ENCODE data around the gene DUS2. TPM values are rescaled to one million over a fixed set of nuclear protein-coding genes. Genes with fewer than 3 reads are reported as not detected.

The DUS2 gene
- total and polyA plus RNA-seq, 8 donors, result 2.7 to 6.2 (median 4.5) TPM

DNA sequence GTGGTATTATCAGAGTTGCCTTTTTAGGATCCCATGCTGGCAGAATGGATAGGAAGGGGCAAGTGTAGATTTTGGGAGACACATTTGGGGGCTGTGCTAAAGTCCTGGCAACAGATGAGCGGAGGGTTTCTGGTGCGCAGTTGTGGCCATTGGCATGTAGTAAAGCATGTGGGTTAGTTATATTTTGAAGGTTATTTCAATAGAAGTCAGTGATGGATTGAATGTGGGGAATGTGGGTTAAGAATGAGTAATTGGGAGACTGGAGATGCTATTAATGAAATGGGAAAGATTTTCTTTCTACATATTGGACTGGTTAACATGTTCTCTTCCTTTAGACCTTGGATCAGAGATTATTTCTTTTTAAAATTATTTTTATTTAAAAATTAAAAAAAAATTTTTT, 10.0 kb downstream of the DUS2 start:
- H3K9me3 ChIP-seq, result no peaks in the 10 kb centered on the region
- WGBS, 2 donors, result 94 to 95% methylated on average over 2 of the region's 2 CpGs
- DNase-seq (no peak), ATAC-seq (no peak), FAIRE-seq (no peak)
- intact Hi-C loops (cut with DNase I), result loop anchor here in 1 of 3 donors (10.0 kb wide), 2 partner anchors 148 to 208 kb away; partner anchors contain the start of gene NRN1L
- H3K4me1 ChIP-seq, result no peaks in the 10 kb centered on the region
- H3K27ac ChIP-seq, result no peak overlapping the region
- H3K27me3 ChIP-seq, result no peaks in the 10 kb centered on the region
- TF ChIP-seq, protein P1, sequence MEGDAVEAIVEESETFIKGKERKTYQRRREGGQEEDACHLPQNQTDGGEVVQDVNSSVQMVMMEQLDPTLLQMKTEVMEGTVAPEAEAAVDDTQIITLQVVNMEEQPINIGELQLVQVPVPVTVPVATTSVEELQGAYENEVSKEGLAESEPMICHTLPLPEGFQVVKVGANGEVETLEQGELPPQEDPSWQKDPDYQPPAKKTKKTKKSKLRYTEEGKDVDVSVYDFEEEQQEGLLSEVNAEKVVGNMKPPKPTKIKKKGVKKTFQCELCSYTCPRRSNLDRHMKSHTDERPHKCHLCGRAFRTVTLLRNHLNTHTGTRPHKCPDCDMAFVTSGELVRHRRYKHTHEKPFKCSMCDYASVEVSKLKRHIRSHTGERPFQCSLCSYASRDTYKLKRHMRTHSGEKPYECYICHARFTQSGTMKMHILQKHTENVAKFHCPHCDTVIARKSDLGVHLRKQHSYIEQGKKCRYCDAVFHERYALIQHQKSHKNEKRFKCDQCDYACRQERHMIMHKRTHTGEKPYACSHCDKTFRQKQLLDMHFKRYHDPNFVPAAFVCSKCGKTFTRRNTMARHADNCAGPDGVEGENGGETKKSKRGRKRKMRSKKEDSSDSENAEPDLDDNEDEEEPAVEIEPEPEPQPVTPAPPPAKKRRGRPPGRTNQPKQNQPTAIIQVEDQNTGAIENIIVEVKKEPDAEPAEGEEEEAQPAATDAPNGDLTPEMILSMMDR (IDR thresholded peaks at IDR 0.05), result no peak
- H3K36me3 ChIP-seq, result no peaks in the 10 kb centered on the region
- no peak overlapping the region for H3K4me3 ChIP-seq

DNA sequence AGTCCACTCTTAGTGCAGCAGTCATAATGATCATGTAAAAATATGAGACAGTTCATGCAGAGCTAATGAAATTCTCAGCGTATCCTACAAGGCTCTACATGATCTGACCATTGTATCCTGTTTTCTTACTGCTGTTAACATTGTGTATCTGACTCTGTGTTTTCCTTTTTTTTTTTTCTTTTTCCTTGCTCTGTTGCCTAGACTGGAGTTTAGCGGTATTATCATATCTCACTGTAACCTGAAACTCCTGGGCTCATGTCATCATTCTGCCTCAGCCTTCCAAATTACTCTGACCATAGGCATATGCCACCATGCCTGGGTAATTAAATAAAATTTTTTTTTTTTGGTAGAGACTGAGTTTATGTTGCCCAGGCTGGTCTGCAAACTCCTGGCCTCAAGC, 12.1 kb downstream of the DUS2 start:
- no peaks in the 10 kb centered on the region for H3K27me3 ChIP-seq
- no peak overlapping the region for H3K4me3 ChIP-seq
- no peaks in the 10 kb centered on the region for H3K4me1 ChIP-seq
- intact Hi-C loops (cut with DNase I), result loop anchor here in 1 of 3 donors (10.0 kb wide), 2 partner anchors 150 to 210 kb away; partner anchors contain the start of gene NRN1L
- H3K27ac ChIP-seq, result no peak overlapping the region
- DNase-seq, result no peak
- no peaks in the 10 kb centered on the region for H3K9me3 ChIP-seq
- WGBS, 2 donors, result 67 to 69% methylated on average over 2 of the region's 2 CpGs
- ATAC-seq, result no peak
- no peak for FAIRE-seq
- H3K36me3 ChIP-seq, result no peaks in the 10 kb centered on the region
- TF ChIP-seq, protein P1 (IDR thresholded peaks at IDR 0.05), result no peak

DNA sequence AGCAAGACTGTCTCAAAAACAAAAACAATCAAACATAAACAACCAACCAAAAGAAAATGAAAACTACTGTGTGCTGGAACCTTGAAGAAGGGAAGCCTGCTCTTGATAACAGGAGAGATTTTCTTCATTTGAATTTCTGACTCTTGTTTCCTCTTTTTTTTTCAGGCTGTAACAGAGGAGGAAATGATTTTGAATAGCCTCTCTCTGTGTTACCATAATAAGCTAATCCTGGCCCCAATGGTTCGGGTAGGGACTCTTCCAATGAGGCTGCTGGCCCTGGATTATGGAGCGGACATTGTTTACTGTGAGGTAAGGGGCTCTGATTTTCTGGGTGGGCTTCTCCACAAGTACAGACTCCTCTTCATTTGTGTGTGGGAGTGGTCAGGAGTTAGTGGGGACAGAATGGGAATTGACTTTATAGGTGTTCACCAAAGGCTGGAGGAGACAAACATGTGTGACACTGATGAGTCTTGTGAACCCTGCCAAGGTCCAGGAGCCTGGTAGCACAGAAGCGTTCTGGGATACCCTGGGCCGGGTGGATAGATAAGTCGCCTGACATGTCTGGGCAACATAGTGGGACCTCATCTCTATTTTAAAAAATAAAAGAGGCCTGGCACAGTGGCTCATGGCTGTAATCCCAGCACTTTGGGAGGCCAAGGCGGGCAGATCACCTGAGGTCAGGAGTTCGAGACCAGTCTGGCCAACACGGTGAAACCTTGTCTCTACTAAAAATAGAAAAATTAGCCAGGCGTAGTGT, 14.9 kb downstream of the DUS2 start:
- Histone ChIP-seq H3K9me3 (no peaks in the 10 kb centered on the region), H3K27ac (no peak overlapping the region), H3K4me3 (no peak overlapping the region), H3K36me3 (no peaks in the 10 kb centered on the region), H3K4me1 (no peaks in the 10 kb centered on the region), H3K27me3 (no peaks in the 10 kb centered on the region)
- intact Hi-C loops (cut with DNase I), result loop anchor here in 1 of 3 donors (10.0 kb wide), 2 partner anchors 153 to 213 kb away; partner anchors contain the start of gene NRN1L
- DNase-seq (no peak), ATAC-seq (no peak), FAIRE-seq (no peak)
- 87 to 94% methylated on average over 9 of the region's 9 CpGs for WGBS, 2 donors
- TF ChIP-seq, protein P1 (IDR thresholded peaks at IDR 0.05), result no peak

DNA sequence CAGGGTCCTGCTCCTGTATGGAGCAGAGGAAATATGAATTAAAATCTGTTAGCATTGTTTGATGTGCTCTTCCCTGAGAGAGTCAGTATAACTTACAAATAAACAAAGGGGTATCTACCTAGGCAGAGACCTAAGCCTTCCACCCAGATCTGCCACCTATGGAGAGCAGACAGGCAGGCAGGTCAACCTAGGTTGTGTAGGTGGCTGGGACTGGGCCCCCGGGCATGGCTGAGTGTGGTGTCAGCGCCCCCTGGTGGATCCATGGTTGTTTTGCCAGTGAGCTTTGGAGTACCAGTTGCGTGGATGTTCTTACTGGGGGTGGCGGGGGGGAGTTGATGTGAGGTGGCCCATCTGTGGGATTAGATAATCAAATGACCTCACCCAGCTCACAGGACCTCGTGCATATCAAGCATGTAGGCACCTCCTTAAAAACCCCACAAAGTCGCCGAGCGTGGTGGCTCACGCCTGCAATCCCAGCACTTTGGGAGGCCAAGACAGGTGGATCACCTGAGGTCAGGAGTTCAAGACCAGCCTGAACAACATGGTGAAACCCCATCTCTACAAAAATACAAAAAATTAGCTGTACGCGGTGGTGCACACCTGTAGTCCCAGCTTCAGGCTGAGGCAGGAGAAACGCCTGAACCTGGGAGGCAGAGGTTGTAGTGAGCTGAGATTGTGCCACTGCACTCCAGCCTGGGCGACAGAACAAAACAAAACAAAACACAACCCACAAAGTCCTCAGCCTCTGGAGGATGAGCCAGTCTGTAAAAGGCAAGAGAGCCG, 17.6 kb downstream of the DUS2 start:
- H3K4me3 ChIP-seq, result no peak overlapping the region
- intact Hi-C loops (cut with DNase I), result no loop called here
- H3K36me3 ChIP-seq, result no peaks in the 10 kb centered on the region
- FAIRE-seq (no peak), DNase-seq (peak; percentile 70 to 94 (median 85)), ATAC-seq (peak; percentile 94 to 100 (median 98))
- H3K9me3 ChIP-seq, result no peaks in the 10 kb centered on the region
- WGBS, 2 donors, result 64 to 67% methylated on average over 14 of the region's 14 CpGs
- H3K27ac ChIP-seq, result no peak overlapping the region
- no peaks in the 10 kb centered on the region for H3K27me3 ChIP-seq
- no peaks in the 10 kb centered on the region for H3K4me1 ChIP-seq
- TF ChIP-seq, protein P1 (IDR thresholded peaks at IDR 0.05), result peak; percentile 41 to 76 (median 72)
